Spleen (tissue), 7 donors: ENCODE data around the gene NCOA6.

Experiments
- POLR2AphosphoS5 ChIP-seq, 3 donors: sonication (generic); formaldehyde crosslinking; IDR thresholded peaks; one replicate each; pipeline ENCODE4 v1.5.1; 2017; ENCODE audit warnings: antibody characterized with exemption in 3 of 3
- TF ChIP-seq, protein P1 (sequence below), 11 experiments: fragments of 200-600 bp in 7 of 11; fragments of 450-650 bp in 4 of 11; sonication (generic) in 4 of 11; IDR thresholded peaks in 8 of 11; conservative IDR thresholded peaks in 3 of 11; 1 replicate in 7 of 11; 2 replicates in 4 of 11; pipeline versions ENCODE4 v1.4.0 to v1.8.0; 2016 to 2021; ENCODE audit warnings: antibody characterized with exemption in 11 of 11, inconsistent platforms in 4 of 11, mild to moderate bottlenecking in 1 of 11
- donor health status: DM: no; HTN: no; CAD: no; lungs with moderate emphysema.
- donor health status: DM: no; HTN: no; CAD: no.
- donor health status: DM: no; HTN: no; CAD: no.

GRCh38 chr20:34736106-34736735 is 89.2 kb downstream of the NCOA6 start:
- TF ChIP-seq POLR2AphosphoS5 (IDR thresholded peaks at IDR 0.05) = no peak
- TF ChIP-seq, protein P1, sequence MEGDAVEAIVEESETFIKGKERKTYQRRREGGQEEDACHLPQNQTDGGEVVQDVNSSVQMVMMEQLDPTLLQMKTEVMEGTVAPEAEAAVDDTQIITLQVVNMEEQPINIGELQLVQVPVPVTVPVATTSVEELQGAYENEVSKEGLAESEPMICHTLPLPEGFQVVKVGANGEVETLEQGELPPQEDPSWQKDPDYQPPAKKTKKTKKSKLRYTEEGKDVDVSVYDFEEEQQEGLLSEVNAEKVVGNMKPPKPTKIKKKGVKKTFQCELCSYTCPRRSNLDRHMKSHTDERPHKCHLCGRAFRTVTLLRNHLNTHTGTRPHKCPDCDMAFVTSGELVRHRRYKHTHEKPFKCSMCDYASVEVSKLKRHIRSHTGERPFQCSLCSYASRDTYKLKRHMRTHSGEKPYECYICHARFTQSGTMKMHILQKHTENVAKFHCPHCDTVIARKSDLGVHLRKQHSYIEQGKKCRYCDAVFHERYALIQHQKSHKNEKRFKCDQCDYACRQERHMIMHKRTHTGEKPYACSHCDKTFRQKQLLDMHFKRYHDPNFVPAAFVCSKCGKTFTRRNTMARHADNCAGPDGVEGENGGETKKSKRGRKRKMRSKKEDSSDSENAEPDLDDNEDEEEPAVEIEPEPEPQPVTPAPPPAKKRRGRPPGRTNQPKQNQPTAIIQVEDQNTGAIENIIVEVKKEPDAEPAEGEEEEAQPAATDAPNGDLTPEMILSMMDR (IDR thresholded peaks at IDR 0.05 in 8 of 11, conservative IDR thresholded peaks at IDR 0.05 in 3 of 11) = no peak
